ENCODE measurements around the gene DNAH11. TPM values are rescaled to one million over a fixed set of nuclear protein-coding genes. Genes with fewer than 3 reads are reported as not detected.

The DNAH11 gene
- total and polyA plus RNA-seq, 12 donors, result 0.03 to 0.59 (median 0.19) TPM; not detected in 2

DNA sequence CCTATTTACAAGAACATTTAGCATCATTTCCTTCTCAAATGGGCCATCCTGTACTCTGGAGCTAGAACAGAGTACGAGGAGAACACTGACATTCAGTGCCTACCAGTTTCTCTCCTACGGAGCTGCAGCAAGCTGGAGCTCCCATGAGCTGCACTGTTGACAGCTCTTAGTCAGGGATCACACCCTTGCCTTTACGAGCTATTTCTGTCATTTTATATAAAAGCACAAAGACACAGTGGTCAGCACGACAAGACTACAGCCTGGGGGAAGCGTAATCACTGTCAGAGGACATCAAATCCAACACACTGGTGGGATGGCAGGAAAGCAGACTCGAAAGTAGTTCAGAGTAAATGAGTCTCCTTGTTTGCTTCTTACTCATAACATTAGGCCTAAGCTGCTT lies 400.1 kb downstream of the DNAH11 start:
- no peaks in the 10 kb centered on the region for H3K9me3 ChIP-seq
- peaks cover 0 to 4% (median 0%) of the 10 kb centered on the region in 7 donors for H3K27me3 ChIP-seq
- H3K36me3 ChIP-seq, result no peaks in the 10 kb centered on the region
- peak overlapping the region in 8 of 10 donors; percentile 45 to 83 (median 67) for H3K27ac ChIP-seq
- ATAC-seq, result peak in 1 of 8 donors; percentile 29
- intact Hi-C loops (cut with DNase I), result loop anchor here in 2 of 10 donors (2.0 to 5.0 kb wide), 2 partner anchors 18 to 36 kb away; no protein-coding TSS in a partner anchor
- no peak for DNase-seq
- TF ChIP-seq, protein P1, sequence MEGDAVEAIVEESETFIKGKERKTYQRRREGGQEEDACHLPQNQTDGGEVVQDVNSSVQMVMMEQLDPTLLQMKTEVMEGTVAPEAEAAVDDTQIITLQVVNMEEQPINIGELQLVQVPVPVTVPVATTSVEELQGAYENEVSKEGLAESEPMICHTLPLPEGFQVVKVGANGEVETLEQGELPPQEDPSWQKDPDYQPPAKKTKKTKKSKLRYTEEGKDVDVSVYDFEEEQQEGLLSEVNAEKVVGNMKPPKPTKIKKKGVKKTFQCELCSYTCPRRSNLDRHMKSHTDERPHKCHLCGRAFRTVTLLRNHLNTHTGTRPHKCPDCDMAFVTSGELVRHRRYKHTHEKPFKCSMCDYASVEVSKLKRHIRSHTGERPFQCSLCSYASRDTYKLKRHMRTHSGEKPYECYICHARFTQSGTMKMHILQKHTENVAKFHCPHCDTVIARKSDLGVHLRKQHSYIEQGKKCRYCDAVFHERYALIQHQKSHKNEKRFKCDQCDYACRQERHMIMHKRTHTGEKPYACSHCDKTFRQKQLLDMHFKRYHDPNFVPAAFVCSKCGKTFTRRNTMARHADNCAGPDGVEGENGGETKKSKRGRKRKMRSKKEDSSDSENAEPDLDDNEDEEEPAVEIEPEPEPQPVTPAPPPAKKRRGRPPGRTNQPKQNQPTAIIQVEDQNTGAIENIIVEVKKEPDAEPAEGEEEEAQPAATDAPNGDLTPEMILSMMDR (IDR thresholded peaks at IDR 0.05), result no peak
- peaks cover 0 to 74% (median 29%) of the 10 kb centered on the region in 9 donors for H3K4me1 ChIP-seq
- 38 to 62% methylated on average over 6 of the region's 6 CpGs for WGBS, 2 donors
- peak overlapping the region in 2 of 10 donors; percentile 13 to 70 for H3K4me3 ChIP-seq

DNA sequence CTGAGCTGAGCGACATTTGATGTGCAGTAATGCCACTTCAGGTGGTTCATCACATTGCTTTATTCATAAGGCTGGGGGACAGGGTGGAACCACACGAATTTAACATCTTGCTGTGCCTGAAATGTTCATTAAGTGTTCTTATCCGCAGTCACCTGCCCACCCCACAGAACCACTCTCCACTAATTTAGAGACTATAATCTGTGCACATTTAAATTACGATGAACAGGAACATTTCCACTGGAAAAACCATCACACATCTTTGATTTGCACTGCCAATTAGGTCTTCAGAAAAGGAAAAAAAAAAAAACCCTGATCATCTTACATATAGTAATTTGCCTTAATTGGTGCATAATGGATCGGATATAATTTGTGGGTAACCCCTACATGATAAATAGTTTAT lies 400.6 kb downstream of the DNAH11 start:
- no peaks in the 10 kb centered on the region for H3K9me3 ChIP-seq
- 58 to 76% methylated on average over 5 of the region's 5 CpGs for WGBS, 2 donors
- H3K27me3 ChIP-seq, result peaks cover 0 to 4% (median 0%) of the 10 kb centered on the region in 7 donors
- TF ChIP-seq, protein P1 (IDR thresholded peaks at IDR 0.05), result no peak
- no peaks in the 10 kb centered on the region for H3K36me3 ChIP-seq
- peak overlapping the region in 1 of 10 donors; percentile 70 for H3K4me3 ChIP-seq
- peak overlapping the region in 8 of 10 donors; percentile 45 to 93 (median 70) for H3K27ac ChIP-seq
- ATAC-seq, result no peak
- no peak for DNase-seq
- peaks cover 0 to 73% (median 29%) of the 10 kb centered on the region in 9 donors for H3K4me1 ChIP-seq
- intact Hi-C loops (cut with DNase I), result loop anchor here in 2 of 10 donors (2.0 to 5.0 kb wide), 2 partner anchors 19 to 36 kb away; no protein-coding TSS in a partner anchor

DNA sequence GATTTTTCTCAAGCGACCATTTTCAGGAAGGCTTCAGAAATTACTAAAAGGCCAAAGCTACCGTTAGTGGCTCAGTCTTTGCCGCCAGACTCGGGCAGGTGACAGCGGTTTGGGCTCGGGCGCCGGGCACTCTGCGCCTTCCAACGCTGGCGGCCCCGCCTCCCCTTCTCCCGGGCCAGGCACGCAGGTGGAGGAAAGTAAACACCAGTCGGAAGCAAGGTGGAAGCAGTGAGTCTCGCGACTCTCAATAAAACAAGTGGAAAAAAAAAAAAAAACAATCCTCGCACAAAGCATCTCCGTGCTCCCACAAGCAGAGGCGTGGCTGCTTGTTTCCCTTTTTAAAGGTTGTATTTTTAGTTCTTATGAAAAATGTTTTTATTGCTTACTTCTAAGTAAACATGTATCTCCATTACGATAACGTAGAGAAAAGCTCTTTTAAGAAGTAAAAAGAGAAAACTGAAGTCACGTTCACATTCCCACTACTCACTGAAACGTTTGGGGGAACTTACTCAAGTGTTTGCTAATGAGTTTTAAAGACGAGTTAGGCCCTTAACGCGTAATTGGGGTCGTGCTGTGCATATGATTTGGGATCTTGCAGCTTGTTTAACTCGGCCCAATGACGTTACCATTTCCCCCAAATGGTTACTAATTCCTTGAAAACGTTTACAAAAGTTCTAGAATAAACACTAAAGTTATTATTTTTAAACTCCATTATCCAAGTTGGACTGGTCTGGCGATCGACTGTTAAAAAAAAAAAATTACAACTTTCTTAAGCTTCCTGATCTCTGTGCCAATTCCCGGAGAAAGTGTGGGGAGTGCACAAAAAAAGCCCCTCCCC lies 402.0 kb downstream of the DNAH11 start:
- peak in 1 of 2 donors; percentile 31 for DNase-seq
- Histone ChIP-seq H3K4me3 (peak overlapping the region; percentile 54 to 84 (median 70)), H3K36me3 (no peaks in the 10 kb centered on the region), H3K27me3 (peaks cover 0 to 4% (median 0%) of the 10 kb centered on the region in 7 donors), H3K27ac (peak overlapping the region; percentile 68 to 93 (median 84)), H3K9me3 (no peaks in the 10 kb centered on the region), H3K4me1 (peaks cover 0 to 59% (median 24%) of the 10 kb centered on the region in 9 donors)
- intact Hi-C loops (cut with DNase I), result loop anchor here in 2 of 10 donors (5.0 kb wide), 2 partner anchors 33 to 38 kb away; no protein-coding TSS in a partner anchor
- TF ChIP-seq, protein P1 (IDR thresholded peaks at IDR 0.05), result peak in 2 of 9 donors; percentile 14 to 21
- 1 to 2% methylated on average over 34 of the region's 34 CpGs for WGBS, 2 donors
- peak in 5 of 8 donors; percentile 20 to 48 (median 34) for ATAC-seq

DNA sequence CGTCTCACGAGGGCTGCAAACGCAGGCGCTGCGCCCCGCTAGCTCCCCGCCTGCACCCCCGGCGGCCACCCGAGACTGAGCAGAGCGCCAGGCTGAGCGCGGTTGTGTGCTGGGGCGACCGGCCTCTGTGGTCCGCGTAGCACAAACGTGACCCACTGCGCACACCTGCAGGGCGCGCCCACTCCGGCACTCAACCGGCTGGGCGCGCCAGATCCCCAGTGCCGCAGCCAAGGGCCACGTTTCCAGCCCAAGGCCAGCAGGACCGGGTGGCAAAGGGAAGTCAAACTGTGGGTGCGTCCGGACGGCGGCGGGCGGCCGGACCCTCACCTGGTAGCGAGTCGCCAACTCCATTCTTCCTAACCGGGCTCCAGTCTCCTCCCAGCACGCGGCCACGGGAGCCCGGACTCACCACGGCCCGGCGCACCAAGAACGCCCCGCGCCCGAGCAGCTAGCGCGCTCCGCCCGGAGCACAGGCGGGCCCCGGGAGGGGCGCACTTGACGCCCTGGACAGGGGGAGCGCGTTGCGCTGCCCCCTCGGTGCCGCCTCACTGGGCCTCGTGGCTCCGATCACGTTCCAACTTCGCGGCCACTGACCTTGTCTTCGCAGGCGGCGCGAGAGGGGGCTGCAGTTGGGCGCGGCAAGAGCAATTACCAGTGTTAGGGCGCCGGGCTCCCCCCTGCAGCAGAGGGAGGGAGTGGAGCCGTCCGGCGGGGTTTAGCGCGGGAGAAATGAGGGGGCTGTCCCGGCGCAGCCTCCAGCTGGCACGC lies 402.8 kb downstream of the DNAH11 start, which contains the start of gene CDCA7L:
Gene CDCA7L, minus strand, starts transcription at position 446 of the 768 bp plus-strand sequence. Its CDS starts 95 bp downstream, at position 351.
- ATAC-seq (peak; percentile 92 to 97 (median 95)), DNase-seq (peak; percentile 67 to 85)
- H3K36me3 ChIP-seq, result no peaks in the 10 kb centered on the region
- H3K9me3 ChIP-seq, result no peaks in the 10 kb centered on the region
- peak within 1 kb of the TSS; percentile 54 to 84 (median 70) for H3K4me3 ChIP-seq
- intact Hi-C loops (cut with DNase I), result loop anchor here in 1 of 10 donors (5.0 kb wide), 1 partner anchor 33 kb away; no protein-coding TSS in a partner anchor
- H3K4me1 ChIP-seq, result peaks cover 0 to 52% (median 24%) of the 10 kb centered on the region in 9 donors
- H3K27ac ChIP-seq, result peak within 1 kb of the TSS; percentile 68 to 93 (median 84)
- WGBS, 2 donors, result 0 to 1% methylated on average over 83 of the region's 83 CpGs
- peaks cover 0 to 4% (median 0%) of the 10 kb centered on the region in 7 donors for H3K27me3 ChIP-seq
- TF ChIP-seq, protein P1 (IDR thresholded peaks at IDR 0.05), result peak in 1 of 9 donors; percentile 10

All from heart right ventricle (tissue), 16 donors.